Gastrocnemius medialis (tissue), 4 donors: ENCODE measurements around the gene SPINT2.

Experiments
- POLR2A ChIP-seq, 2 donors: fragments of 450-650 bp; IDR thresholded peaks; one replicate each; pipeline ENCODE4 v1.6.1; 2017; ENCODE audit warnings: antibody characterized with exemption in 2 of 2, mild to moderate bottlenecking in 2 of 2, moderate library complexity in 2 of 2
- TF ChIP-seq, protein P1 (sequence below), 5 experiments: fragments of 450-650 bp in 3 of 5; fragments of 200-600 bp in 2 of 5; sonication (generic) in 2 of 5; IDR thresholded peaks in 4 of 5; conservative IDR thresholded peaks in 1 of 5; 1 replicate in 4 of 5; 2 replicates in 1 of 5; pipeline ENCODE4 v1.5.1; 2016 to 2019; ENCODE audit warnings: antibody characterized with exemption in 5 of 5, mild to moderate bottlenecking in 3 of 5, moderate library complexity in 3 of 5

DNA sequence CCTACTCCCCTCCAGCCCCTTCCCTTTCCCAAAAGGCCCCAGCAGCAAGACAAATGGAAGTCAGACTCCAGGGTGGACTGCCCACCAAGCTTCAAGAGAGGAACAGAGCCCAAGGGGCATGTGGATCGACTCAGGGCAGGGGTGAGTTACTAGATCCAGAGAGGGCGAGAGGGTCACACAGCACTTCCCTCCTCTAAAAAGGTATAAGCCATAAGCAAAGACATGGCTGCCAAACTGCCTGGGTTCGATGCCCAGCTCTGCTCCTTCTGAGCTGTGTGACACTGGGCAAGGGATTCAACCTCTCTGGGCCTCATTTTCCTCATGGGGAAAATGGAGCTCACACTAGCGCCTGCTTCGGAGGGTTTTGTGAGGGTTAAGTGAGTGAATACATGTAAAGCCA, 12.0 kb upstream of the SPINT2 start:
- TF ChIP-seq, protein P1, sequence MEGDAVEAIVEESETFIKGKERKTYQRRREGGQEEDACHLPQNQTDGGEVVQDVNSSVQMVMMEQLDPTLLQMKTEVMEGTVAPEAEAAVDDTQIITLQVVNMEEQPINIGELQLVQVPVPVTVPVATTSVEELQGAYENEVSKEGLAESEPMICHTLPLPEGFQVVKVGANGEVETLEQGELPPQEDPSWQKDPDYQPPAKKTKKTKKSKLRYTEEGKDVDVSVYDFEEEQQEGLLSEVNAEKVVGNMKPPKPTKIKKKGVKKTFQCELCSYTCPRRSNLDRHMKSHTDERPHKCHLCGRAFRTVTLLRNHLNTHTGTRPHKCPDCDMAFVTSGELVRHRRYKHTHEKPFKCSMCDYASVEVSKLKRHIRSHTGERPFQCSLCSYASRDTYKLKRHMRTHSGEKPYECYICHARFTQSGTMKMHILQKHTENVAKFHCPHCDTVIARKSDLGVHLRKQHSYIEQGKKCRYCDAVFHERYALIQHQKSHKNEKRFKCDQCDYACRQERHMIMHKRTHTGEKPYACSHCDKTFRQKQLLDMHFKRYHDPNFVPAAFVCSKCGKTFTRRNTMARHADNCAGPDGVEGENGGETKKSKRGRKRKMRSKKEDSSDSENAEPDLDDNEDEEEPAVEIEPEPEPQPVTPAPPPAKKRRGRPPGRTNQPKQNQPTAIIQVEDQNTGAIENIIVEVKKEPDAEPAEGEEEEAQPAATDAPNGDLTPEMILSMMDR (IDR thresholded peaks at IDR 0.05 in 4 of 5, conservative IDR thresholded peaks at IDR 0.05 in 1 of 5), result no peak
- no peak for TF ChIP-seq POLR2A (IDR thresholded peaks at IDR 0.05)
